Endothelial cell of umbilical vein (primary cell): Measurements from ENCODE around the gene BEX3. TPM values are rescaled to one million over a fixed set of nuclear protein-coding genes. Genes with fewer than 3 reads are reported as not detected.
"Not testable (repeated sequence)": the region's sequence is repeated elsewhere in the genome, so short reads cannot be mapped to it uniquely, and the experiment has no call there.

Experiments used
- BruUV-seq: library from RNA; stranded (reverse); fragments of 400-500 nt; replicated peaks from 2 replicates; lab custom pipeline; 2021; lab: Mats Ljungman, UMichigan
- CTCF ChIA-PET: fragments of 300-600, 350-600 bp; sonication (Branson Sonifier 250); formaldehyde crosslinking; loops from one replicate; lab custom pipeline; 2021; ENCODE audit warnings: antibody characterized with exemption, inconsistent platforms; lab: Charles Lee
- POLR2A ChIA-PET: fragments of 300-600, 350-600 bp; sonication (Branson Sonifier 250); formaldehyde crosslinking; loops from one replicate; lab custom pipeline; 2021; ENCODE audit warnings: antibody characterized with exemption, inconsistent platforms; lab: Charles Lee
- DNase-seq: peaks from one replicate; pipeline ENCODE4 v3.0.0-alpha.2; 2011; ENCODE audit warnings: low read depth, low spot score
- FAIRE-seq: peaks from 2 replicates; lab custom pipeline; 2011; peaks lifted over from hg19 to GRCh38; lab: Jason Lieb, UNC
- H2AFZ ChIP-seq: 2 replicates; pipeline ENCODE4 v1.6.0; 2012; ENCODE audit warnings: low read depth, low read length, control low read depth, inconsistent platforms
- H3K27ac ChIP-seq: 2 replicates; pipeline ENCODE4 v1.5.1; 2011; ENCODE audit warnings: low read depth, mild to moderate bottlenecking, control low read depth, low read length, moderate library complexity; ENCODE audit not compliant: insufficient read depth
- H3K27me3 ChIP-seq, 2 experiments: 2 replicates each; pipeline versions ENCODE4 v1.6.0 to v1.6.1; 2011; ENCODE audit warnings: low read length in 2 of 2, mixed read lengths in 1 of 2; ENCODE audit not compliant: control insufficient read depth in 2 of 2, insufficient read depth in 2 of 2
- H3K36me3 ChIP-seq, 2 experiments: 2 replicates in 1 of 2; 3 replicates in 1 of 2; pipeline ENCODE4 v1.5.1; 2011; ENCODE audit warnings: low read length in 2 of 2, mild to moderate bottlenecking in 1 of 2, moderate library complexity in 1 of 2; ENCODE audit not compliant: control insufficient read depth in 2 of 2, insufficient read depth in 2 of 2; ENCODE audit errors: extremely low read depth in 1 of 2
- H3K4me1 ChIP-seq: 3 replicates; pipeline ENCODE4 v1.5.1; 2011; ENCODE audit warnings: mild to moderate bottlenecking, low read length; ENCODE audit not compliant: control insufficient read depth, insufficient read depth; ENCODE audit errors: extremely low read depth
- H3K4me2 ChIP-seq: 2 replicates; pipeline ENCODE4 v1.6.1; 2011; ENCODE audit warnings: low read length, control low read depth, mixed read lengths; ENCODE audit not compliant: insufficient read depth
- H3K4me3 ChIP-seq, 3 experiments: fragments of 200-600 bp in 1 of 3; sonication (generic), shearing (Covaris generic) in 1 of 3; replicated peaks in 1 of 3; 2 replicates each; pipeline ENCODE4 v1.5.1; 2011 to 2016; ENCODE audit warnings: control low read depth in 3 of 3, low read length in 3 of 3, mild to moderate bottlenecking in 2 of 3, inconsistent platforms in 1 of 3, low read depth in 1 of 3, moderate library complexity in 1 of 3; ENCODE audit not compliant: insufficient read depth in 1 of 3
- H3K79me2 ChIP-seq: 2 replicates; pipeline ENCODE4 v1.6.0; 2012; ENCODE audit warnings: low read length, inconsistent platforms; ENCODE audit not compliant: control insufficient read depth, insufficient read depth
- H3K9ac ChIP-seq: replicated peaks from 2 replicates; pipeline ENCODE3; 2011; ENCODE audit warnings: low read length, control low read depth; ENCODE audit not compliant: insufficient read depth; ENCODE audit errors: extremely low read depth
- H3K9me1 ChIP-seq: replicated peaks from 3 replicates; pipeline ENCODE4 v1.6.0; 2011; ENCODE audit warnings: mild to moderate bottlenecking, low read length; ENCODE audit not compliant: control insufficient read depth, insufficient read depth; ENCODE audit errors: extremely low read depth
- H3K9me3 ChIP-seq: replicated peaks from 2 replicates; pipeline ENCODE4 v1.5.1; 2012; ENCODE audit warnings: low read length, inconsistent platforms; ENCODE audit not compliant: control insufficient read depth, insufficient read depth
- H4K20me1 ChIP-seq: replicated peaks from 2 replicates; pipeline ENCODE3; 2011; ENCODE audit warnings: mild to moderate bottlenecking, low read length; ENCODE audit not compliant: control insufficient read depth, insufficient read depth; ENCODE audit errors: extremely low read depth
- CTCF ChIP-seq, 2 donors: IDR thresholded peaks; 1 replicate in 1 of 2; 2 replicates in 1 of 2; pipeline ENCODE4 v1.5.1; 2011; ENCODE audit warnings: low read length in 2 of 2, mild to moderate bottlenecking in 2 of 2, moderate library complexity in 2 of 2, control low read depth in 1 of 2, inconsistent platforms in 1 of 2, low read depth in 1 of 2; ENCODE audit not compliant: insufficient read depth in 1 of 2; ENCODE audit errors: extremely low read depth in 1 of 2
- EZH2 ChIP-seq: IDR thresholded peaks from 2 replicates; pipeline ENCODE4 v1.6.1; 2012; ENCODE audit warnings: borderline replicate concordance, low read depth, mild to moderate bottlenecking, moderate library complexity, low read length, inconsistent platforms; ENCODE audit not compliant: severe bottlenecking
- FOS ChIP-seq: IDR thresholded peaks from 2 replicates; pipeline ENCODE4 v1.6.1; 2011; ENCODE audit warnings: mild to moderate bottlenecking, low read length, moderate library complexity, borderline replicate concordance; ENCODE audit not compliant: insufficient read depth
- GATA2 ChIP-seq: IDR thresholded peaks from 2 replicates; pipeline ENCODE4 v1.7.0; 2011; ENCODE audit warnings: low read depth, mild to moderate bottlenecking, moderate library complexity, mixed read lengths, low read length; ENCODE audit not compliant: insufficient read length, insufficient read depth
- JUN ChIP-seq: IDR thresholded peaks from 2 replicates; pipeline ENCODE4 v1.6.1; 2011; ENCODE audit warnings: borderline replicate concordance, low read depth; ENCODE audit not compliant: insufficient read length, insufficient read depth
- MYC ChIP-seq: IDR thresholded peaks from one replicate; pipeline ENCODE4 v1.6.1; 2011; ENCODE audit warnings: mild to moderate bottlenecking, low read depth, low read length
- POLR2A ChIP-seq: IDR thresholded peaks from 2 replicates; pipeline ENCODE4 v1.6.1; 2012; ENCODE audit warnings: low read depth, mild to moderate bottlenecking, control low read depth, low read length
- POLR2AphosphoS5 ChIP-seq: IDR thresholded peaks from 2 replicates; pipeline ENCODE4 v1.6.1; 2012; ENCODE audit warnings: low read depth, mild to moderate bottlenecking, control low read depth, low read length, moderate library complexity; ENCODE audit not compliant: insufficient read depth
- dilution Hi-C: fragments of 300-500 bp; cut with MboI; formaldehyde crosslinking; loops from one replicate; pipeline ENCODE4 v1.15.0; 2019; ENCODE audit warnings: low sequenced_read_pairs; ENCODE audit not compliant: extremely low pct_ligation_motif_present
- intact Hi-C: fragments of 100-400 bp; cut with micrococcal nuclease; formaldehyde crosslinking; loops from one replicate; pipeline ENCODE4 v1.10.0; 2022
- polyA plus RNA-seq, 4 experiments: library from polyadenylated mRNA; depleted of rRNA in 3 of 4; stranded (reverse) in 3 of 4; unstranded in 1 of 4; fragments of >200 nt; gene quantifications; 2 replicates each; pipeline versions ENCODE4 v1.2.1 to v1.2.3, GENCODE V29; 2011 to 2012; ENCODE audit warnings: missing spikeins in 1 of 4
- total RNA-seq: library from RNA; stranded (reverse); gene quantifications from 2 replicates; pipeline ENCODE4 v1.2.3, GENCODE V29; 2021
- TF ChIP-seq, protein P1 (sequence below): IDR thresholded peaks from 2 replicates; pipeline ENCODE4 v1.6.1; 2011; ENCODE audit not compliant: insufficient read depth, insufficient read length

BEX3 gene
- total and polyA plus RNA-seq, 2 donors (not counting 3 experiments of a cell fraction or from before 2014, with no cell fraction given): 227 to 332 TPM

DNA sequence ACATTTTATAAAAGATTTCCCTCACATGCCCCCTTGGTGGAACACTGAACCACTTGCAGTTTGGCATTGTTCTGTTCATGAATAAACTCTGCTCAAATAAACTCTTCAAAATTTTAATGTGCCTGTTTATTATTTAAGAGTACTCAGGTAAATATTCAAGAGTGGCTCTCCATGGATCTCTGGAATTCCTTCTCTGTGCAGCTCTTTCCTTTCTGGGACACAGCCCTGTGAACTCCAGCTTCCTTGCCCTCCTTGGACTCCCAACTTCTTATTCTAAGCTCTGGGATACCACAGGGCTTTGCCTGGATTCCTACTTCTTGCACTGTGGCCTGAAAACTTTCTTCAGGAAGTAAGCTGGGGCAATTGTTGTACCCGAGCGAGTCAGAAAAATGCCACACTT is 8.3 kb downstream of the BEX3 start:
- no peak overlapping the region for H2AFZ ChIP-seq
- no peak overlapping the region for H3K9ac ChIP-seq
- H3K4me3 ChIP-seq: no peak overlapping the region
- DNase-seq (no peak), FAIRE-seq (no peak)
- no peaks in the 10 kb centered on the region for H3K9me1 ChIP-seq
- no peak overlapping the region for H3K27ac ChIP-seq
- H3K4me1 ChIP-seq: no peaks in the 10 kb centered on the region
- no peaks in the 10 kb centered on the region for H4K20me1 ChIP-seq
- H3K9me3 ChIP-seq: no peaks in the 10 kb centered on the region
- TF ChIP-seq JUN (no peak), FOS (no peak), CTCF (IDR thresholded peaks at IDR 0.05; ENCODE audit: extremely low read depth in 1 of 2, insufficient read depth in 1 of 2, low read depth in 1 of 2, low read length in 2 of 2) (no peak), POLR2AphosphoS5 (no peak), POLR2A (no peak), EZH2 (no peak), GATA2 (no peak), MYC (no peak)
- TF ChIP-seq, protein P1, sequence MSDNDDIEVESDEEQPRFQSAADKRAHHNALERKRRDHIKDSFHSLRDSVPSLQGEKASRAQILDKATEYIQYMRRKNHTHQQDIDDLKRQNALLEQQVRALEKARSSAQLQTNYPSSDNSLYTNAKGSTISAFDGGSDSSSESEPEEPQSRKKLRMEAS: no peak
- dilution Hi-C loops (no loop called here), intact Hi-C loops (no loop called here)
- POLR2A ChIA-PET: no interaction called here
- H3K27me3 ChIP-seq: no peaks in the 10 kb centered on the region
- no TSS peak for BruUV-seq
- H3K4me2 ChIP-seq: no peak overlapping the region
- no peaks in the 10 kb centered on the region for H3K36me3 ChIP-seq
- H3K79me2 ChIP-seq: no peaks in the 10 kb centered on the region
- CTCF ChIA-PET: interaction anchor here (1.2 kb wide), 1 partner anchor 79 kb away, joined by 3 read pairs; no protein-coding TSS in a partner anchor

DNA sequence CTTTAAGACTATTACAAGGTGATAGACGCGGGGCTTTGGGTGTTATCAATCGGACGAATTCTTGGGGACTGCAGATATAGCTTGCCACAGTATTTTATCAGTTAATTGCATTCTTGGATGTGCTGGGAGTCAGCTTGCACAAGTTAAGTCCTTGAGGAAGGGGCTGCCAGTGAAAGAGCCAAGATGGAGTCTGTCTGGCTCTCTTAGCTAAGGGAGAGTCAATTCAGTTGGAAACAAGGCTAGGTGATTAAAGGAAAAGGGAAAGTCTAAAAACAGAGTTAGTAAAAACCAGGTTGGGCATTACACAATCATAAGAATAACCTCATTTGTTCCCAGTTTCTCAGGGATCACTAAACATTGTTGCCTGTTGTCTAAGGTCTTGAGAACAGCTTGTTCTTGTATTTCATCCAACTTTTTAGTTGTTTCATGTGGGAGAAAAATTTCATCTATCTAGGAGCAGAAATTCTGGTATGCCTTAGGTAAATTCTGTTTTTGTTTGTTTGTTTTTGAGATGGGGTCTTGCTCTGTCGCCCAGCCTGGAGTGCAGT is 9.0 kb downstream of the BEX3 start:
- H2AFZ ChIP-seq, H4K20me1 ChIP-seq, H3K27me3 ChIP-seq, DNase-seq, H3K79me2 ChIP-seq, POLR2A ChIA-PET, H3K4me3 ChIP-seq, FAIRE-seq, H3K27ac ChIP-seq, intact Hi-C loops, H3K9ac ChIP-seq, dilution Hi-C loops, H3K4me1 ChIP-seq, BruUV-seq, H3K9me1 ChIP-seq, H3K9me3 ChIP-seq, H3K36me3 ChIP-seq, H3K4me2 ChIP-seq: not testable (repeated sequence)
- CTCF ChIA-PET: interaction anchor here (1.2 kb wide), 1 partner anchor 78 kb away, joined by 3 read pairs; no protein-coding TSS in a partner anchor
